ENCODE results near the gene PRR15.

The PRR15 gene

DNA sequence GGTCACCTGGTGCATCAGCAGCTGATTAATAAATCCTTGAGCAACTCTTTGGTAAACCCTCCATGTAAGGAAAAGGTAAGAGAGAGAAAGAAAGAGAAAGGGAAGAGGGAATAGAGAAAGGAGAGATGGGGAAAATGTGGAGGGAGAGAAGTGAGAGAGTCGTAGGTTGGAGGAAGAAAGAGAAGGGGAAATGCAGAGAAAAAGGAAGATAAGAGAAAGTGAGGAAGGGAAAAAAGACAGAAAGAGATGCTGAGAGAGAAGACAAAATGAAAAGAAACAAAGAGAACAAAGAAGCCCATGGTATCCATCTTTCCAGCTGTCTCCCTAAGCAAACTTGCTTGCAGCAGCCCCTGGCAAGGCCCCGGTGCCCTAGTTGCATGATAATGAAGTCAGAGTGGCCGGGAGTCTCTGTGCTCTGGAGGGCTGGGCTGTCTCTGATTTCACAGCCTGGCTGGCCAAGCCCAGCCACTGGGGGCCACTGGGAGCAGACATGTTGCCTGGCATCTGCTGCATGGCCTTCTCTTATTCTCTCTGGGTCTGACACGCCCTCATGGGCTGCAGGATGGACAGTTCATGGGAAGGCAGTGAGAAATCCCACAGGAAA is 48.4 kb downstream of the PRR15 start:
- no peak for DNase-seq

GRCh38 chr7:29612596-29612995 is 49.0 kb downstream of the PRR15 start:
- DNase-seq, result peak; percentile 56

DNA sequence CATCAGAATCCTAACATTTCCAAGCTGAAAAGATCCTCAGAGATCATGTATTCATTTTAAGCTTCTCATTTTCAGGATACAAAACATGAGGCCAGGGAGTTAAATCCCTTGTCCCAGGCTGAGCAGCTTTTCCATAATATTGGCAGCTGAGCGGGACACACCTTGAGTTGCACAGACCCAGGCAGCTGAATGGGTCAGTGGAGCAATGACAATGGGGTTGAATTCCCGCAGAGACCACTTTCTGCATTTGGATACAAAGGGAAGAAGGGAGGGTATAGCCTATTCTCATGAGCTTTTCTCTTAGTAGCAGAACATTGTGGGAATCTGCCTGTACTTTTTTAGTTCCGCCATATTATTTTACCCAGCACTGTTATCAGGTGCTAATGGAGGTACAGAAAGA is 49.5 kb downstream of the PRR15 start:
- no peak for DNase-seq

DNA sequence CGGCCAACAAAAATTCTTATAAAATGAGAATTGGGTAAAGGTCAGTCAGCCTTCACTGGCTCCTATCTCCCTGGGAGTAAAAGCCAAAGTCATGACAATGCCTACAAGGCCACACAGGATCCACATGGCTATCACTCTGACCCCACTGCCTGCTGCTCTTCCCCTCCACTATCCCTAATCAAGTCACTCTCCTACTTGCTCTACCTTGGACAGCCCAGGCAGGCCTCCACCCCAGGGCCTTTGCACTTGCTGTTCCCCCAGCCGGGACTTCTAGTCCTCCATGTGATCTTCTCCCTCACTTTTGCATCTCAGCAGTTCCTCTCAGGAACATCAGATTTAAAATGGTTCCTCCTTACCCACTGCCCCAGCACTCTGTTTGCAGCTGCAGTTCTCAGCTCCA is 50.6 kb downstream of the PRR15 start:
- DNase-seq, result no peak

Data from fibroblast of skin of right biceps (primary cell).